GM18505 (cell line): ENCODE data around the gene TP53BP1.

Experiments used
- ATAC-seq: cut with Tn5 transposase; IDR thresholded peaks from one replicate; pipeline ENCODE4 v1.9.1; 2021; ENCODE audit not compliant: unreplicated experiment
- POLR2A ChIP-seq: IDR thresholded peaks from 4 replicates; pipeline ENCODE4 v1.6.1; 2011; ENCODE audit warnings: borderline replicate concordance; ENCODE audit not compliant: insufficient read depth, insufficient read length; ENCODE audit errors: extremely low read depth

TP53BP1 gene

DNA sequence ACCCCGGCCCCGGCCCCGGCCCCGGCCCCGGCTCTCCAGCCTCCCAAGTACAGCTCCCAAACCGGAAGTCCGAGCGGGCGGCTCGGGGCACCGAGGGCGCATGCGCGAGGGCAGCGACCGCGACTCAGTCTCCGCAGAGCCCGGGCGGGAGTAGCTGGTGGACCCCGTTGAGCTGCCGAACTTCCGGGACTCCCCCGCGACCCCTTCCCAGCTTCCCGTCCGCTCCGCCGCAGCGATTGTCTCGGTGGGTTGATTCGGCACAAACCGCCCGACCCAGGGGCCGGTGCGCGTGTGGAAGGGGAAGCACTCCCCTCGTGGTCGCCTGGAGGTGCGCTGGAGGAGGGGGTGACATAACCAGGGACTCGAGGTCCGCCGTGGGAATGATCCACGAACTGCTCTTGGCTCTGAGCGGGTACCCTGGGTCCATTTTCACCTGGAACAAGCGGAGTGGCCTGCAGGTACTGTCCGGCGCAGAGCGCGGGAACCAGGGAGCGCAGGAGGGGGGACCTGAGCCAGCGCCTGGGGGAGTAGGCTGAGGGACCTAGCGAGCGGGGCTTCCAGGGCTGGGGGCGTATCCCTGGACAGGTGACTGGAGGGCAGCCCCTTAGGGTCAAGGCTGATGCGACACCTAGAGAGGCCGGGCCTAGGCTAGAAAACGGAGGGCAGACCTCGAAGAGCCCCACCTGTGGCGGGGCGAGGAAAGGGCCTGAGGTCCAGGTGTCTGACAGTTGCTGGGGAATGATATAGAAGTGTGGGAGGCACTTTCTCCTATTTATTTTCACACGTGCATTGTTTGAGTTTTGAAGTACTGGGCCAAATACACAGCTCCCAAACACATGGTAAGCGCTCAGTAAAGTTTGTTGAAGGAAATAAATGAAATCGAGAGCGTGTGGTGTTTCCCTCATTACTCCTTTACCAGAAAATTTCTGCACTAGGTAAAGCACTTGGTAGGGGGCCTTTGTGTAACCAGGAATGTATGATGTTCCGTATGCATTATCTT lies 121.7 kb downstream of the TP53BP1 start, which contains the start of the genes TUBGCP4 and ZSCAN29:
Gene TUBGCP4, plus strand, starts transcription at position 127 of the 1,000 bp plus-strand sequence. Its CDS starts 254 bp downstream, at position 381.
Gene ZSCAN29, minus strand, starts transcription at position 69 of the 1,000 bp plus-strand sequence. CDS start 1,130 bp downstream, outside the sequence.
- peak; percentile 79 for TF ChIP-seq POLR2A
- peak; percentile 79 for ATAC-seq

- TF ChIP-seq POLR2A, result no peak
- peak; percentile 34 for ATAC-seq
These were observed 122.5 kb downstream of the TP53BP1 start for GRCh38 chr15:43370310-43370974.

DNA sequence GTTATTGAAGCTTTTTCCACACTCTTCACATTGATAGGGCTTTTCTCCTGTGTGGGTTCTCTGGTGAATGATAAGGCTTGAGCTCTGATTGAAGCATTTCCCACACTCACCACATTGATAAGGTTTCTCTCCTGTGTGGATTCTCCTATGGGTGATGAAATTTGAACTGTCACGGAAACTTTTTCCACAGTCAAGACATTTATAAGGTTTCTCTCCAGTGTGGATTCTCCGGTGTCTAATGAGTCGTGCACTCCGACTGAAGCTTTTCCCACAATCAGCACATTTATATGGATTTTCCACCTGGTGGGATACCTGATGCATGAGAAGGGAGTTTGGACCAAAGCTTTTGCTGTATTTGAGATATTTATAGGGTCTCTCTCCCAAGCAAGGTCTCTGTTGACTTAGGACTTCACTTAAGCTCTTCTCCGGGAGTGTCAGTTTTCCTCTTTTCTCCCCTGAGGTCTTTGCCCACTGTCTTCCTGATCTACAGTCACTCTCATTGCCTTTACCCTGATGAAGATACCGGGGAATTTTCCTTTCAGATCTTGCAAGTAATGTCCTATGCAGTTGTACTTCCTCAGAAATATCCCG lies 131.5 kb downstream of the TP53BP1 start:
- ATAC-seq, result no peak
- no peak for TF ChIP-seq POLR2A

GRCh38 chr15:43360821-43361220 lies 132.1 kb downstream of the TP53BP1 start:
- no peak for ATAC-seq
- TF ChIP-seq POLR2A, result no peak
